Endothelial cell of umbilical vein (primary cell): ENCODE results near the gene DPM2. TPM values are rescaled to one million over a fixed set of nuclear protein-coding genes. Genes with fewer than 3 reads are reported as not detected.

ENCODE experiments used
- BruUV-seq: library from RNA; stranded (reverse); fragments of 400-500 nt; replicated peaks from 2 replicates; lab custom pipeline; 2021; lab: Mats Ljungman, UMichigan
- CTCF ChIA-PET: fragments of 300-600, 350-600 bp; sonication (Branson Sonifier 250); formaldehyde crosslinking; loops from one replicate; lab custom pipeline; 2021; ENCODE audit warnings: antibody characterized with exemption, inconsistent platforms; lab: Charles Lee
- POLR2A ChIA-PET: fragments of 300-600, 350-600 bp; sonication (Branson Sonifier 250); formaldehyde crosslinking; loops from one replicate; lab custom pipeline; 2021; ENCODE audit warnings: antibody characterized with exemption, inconsistent platforms; lab: Charles Lee
- DNase-seq: peaks from one replicate; pipeline ENCODE4 v3.0.0-alpha.2; 2011; ENCODE audit warnings: low read depth, low spot score
- FAIRE-seq: peaks from 2 replicates; lab custom pipeline; 2011; peaks lifted over from hg19 to GRCh38; lab: Jason Lieb, UNC
- H2AFZ ChIP-seq: 2 replicates; pipeline ENCODE4 v1.6.0; 2012; ENCODE audit warnings: low read depth, low read length, control low read depth, inconsistent platforms
- H3K27ac ChIP-seq: 2 replicates; pipeline ENCODE4 v1.5.1; 2011; ENCODE audit warnings: low read depth, mild to moderate bottlenecking, control low read depth, low read length, moderate library complexity; ENCODE audit not compliant: insufficient read depth
- H3K27me3 ChIP-seq, 2 experiments: 2 replicates each; pipeline versions ENCODE4 v1.6.0 to v1.6.1; 2011; ENCODE audit warnings: low read length in 2 of 2, mixed read lengths in 1 of 2; ENCODE audit not compliant: control insufficient read depth in 2 of 2, insufficient read depth in 2 of 2
- H3K36me3 ChIP-seq, 2 experiments: 2 replicates in 1 of 2; 3 replicates in 1 of 2; pipeline ENCODE4 v1.5.1; 2011; ENCODE audit warnings: low read length in 2 of 2, mild to moderate bottlenecking in 1 of 2, moderate library complexity in 1 of 2; ENCODE audit not compliant: control insufficient read depth in 2 of 2, insufficient read depth in 2 of 2; ENCODE audit errors: extremely low read depth in 1 of 2
- H3K4me1 ChIP-seq: 3 replicates; pipeline ENCODE4 v1.5.1; 2011; ENCODE audit warnings: mild to moderate bottlenecking, low read length; ENCODE audit not compliant: control insufficient read depth, insufficient read depth; ENCODE audit errors: extremely low read depth
- H3K4me2 ChIP-seq: 2 replicates; pipeline ENCODE4 v1.6.1; 2011; ENCODE audit warnings: low read length, control low read depth, mixed read lengths; ENCODE audit not compliant: insufficient read depth
- H3K4me3 ChIP-seq, 3 experiments: fragments of 200-600 bp in 1 of 3; sonication (generic), shearing (Covaris generic) in 1 of 3; replicated peaks in 1 of 3; 2 replicates each; pipeline ENCODE4 v1.5.1; 2011 to 2016; ENCODE audit warnings: control low read depth in 3 of 3, low read length in 3 of 3, mild to moderate bottlenecking in 2 of 3, inconsistent platforms in 1 of 3, low read depth in 1 of 3, moderate library complexity in 1 of 3; ENCODE audit not compliant: insufficient read depth in 1 of 3
- H3K79me2 ChIP-seq: 2 replicates; pipeline ENCODE4 v1.6.0; 2012; ENCODE audit warnings: low read length, inconsistent platforms; ENCODE audit not compliant: control insufficient read depth, insufficient read depth
- H3K9ac ChIP-seq: replicated peaks from 2 replicates; pipeline ENCODE3; 2011; ENCODE audit warnings: low read length, control low read depth; ENCODE audit not compliant: insufficient read depth; ENCODE audit errors: extremely low read depth
- H3K9me1 ChIP-seq: replicated peaks from 3 replicates; pipeline ENCODE4 v1.6.0; 2011; ENCODE audit warnings: mild to moderate bottlenecking, low read length; ENCODE audit not compliant: control insufficient read depth, insufficient read depth; ENCODE audit errors: extremely low read depth
- H3K9me3 ChIP-seq: replicated peaks from 2 replicates; pipeline ENCODE4 v1.5.1; 2012; ENCODE audit warnings: low read length, inconsistent platforms; ENCODE audit not compliant: control insufficient read depth, insufficient read depth
- H4K20me1 ChIP-seq: replicated peaks from 2 replicates; pipeline ENCODE3; 2011; ENCODE audit warnings: mild to moderate bottlenecking, low read length; ENCODE audit not compliant: control insufficient read depth, insufficient read depth; ENCODE audit errors: extremely low read depth
- EZH2 ChIP-seq: IDR thresholded peaks from 2 replicates; pipeline ENCODE4 v1.6.1; 2012; ENCODE audit warnings: borderline replicate concordance, low read depth, mild to moderate bottlenecking, moderate library complexity, low read length, inconsistent platforms; ENCODE audit not compliant: severe bottlenecking
- FOS ChIP-seq: IDR thresholded peaks from 2 replicates; pipeline ENCODE4 v1.6.1; 2011; ENCODE audit warnings: mild to moderate bottlenecking, low read length, moderate library complexity, borderline replicate concordance; ENCODE audit not compliant: insufficient read depth
- GATA2 ChIP-seq: IDR thresholded peaks from 2 replicates; pipeline ENCODE4 v1.7.0; 2011; ENCODE audit warnings: low read depth, mild to moderate bottlenecking, moderate library complexity, mixed read lengths, low read length; ENCODE audit not compliant: insufficient read length, insufficient read depth
- JUN ChIP-seq: IDR thresholded peaks from 2 replicates; pipeline ENCODE4 v1.6.1; 2011; ENCODE audit warnings: borderline replicate concordance, low read depth; ENCODE audit not compliant: insufficient read length, insufficient read depth
- MYC ChIP-seq: IDR thresholded peaks from one replicate; pipeline ENCODE4 v1.6.1; 2011; ENCODE audit warnings: mild to moderate bottlenecking, low read depth, low read length
- POLR2A ChIP-seq: IDR thresholded peaks from 2 replicates; pipeline ENCODE4 v1.6.1; 2012; ENCODE audit warnings: low read depth, mild to moderate bottlenecking, control low read depth, low read length
- dilution Hi-C: fragments of 300-500 bp; cut with MboI; formaldehyde crosslinking; loops from one replicate; pipeline ENCODE4 v1.15.0; 2019; ENCODE audit warnings: low sequenced_read_pairs; ENCODE audit not compliant: extremely low pct_ligation_motif_present
- intact Hi-C: fragments of 100-400 bp; cut with micrococcal nuclease; formaldehyde crosslinking; loops from one replicate; pipeline ENCODE4 v1.10.0; 2022
- polyA plus RNA-seq, 4 experiments: library from polyadenylated mRNA; depleted of rRNA in 3 of 4; stranded (reverse) in 3 of 4; unstranded in 1 of 4; fragments of >200 nt; gene quantifications; 2 replicates each; pipeline versions ENCODE4 v1.2.1 to v1.2.3, GENCODE V29; 2011 to 2012; ENCODE audit warnings: missing spikeins in 1 of 4
- total RNA-seq: library from RNA; stranded (reverse); gene quantifications from 2 replicates; pipeline ENCODE4 v1.2.3, GENCODE V29; 2021
- TF ChIP-seq, protein P1 (sequence below), 2 donors: IDR thresholded peaks; 1 replicate in 1 of 2; 2 replicates in 1 of 2; pipeline ENCODE4 v1.5.1; 2011; ENCODE audit warnings: low read length in 2 of 2, mild to moderate bottlenecking in 2 of 2, moderate library complexity in 2 of 2, control low read depth in 1 of 2, inconsistent platforms in 1 of 2, low read depth in 1 of 2; ENCODE audit not compliant: insufficient read depth in 1 of 2; ENCODE audit errors: extremely low read depth in 1 of 2
- TF ChIP-seq, protein P2 (sequence below): IDR thresholded peaks from 2 replicates; pipeline ENCODE4 v1.6.1; 2011; ENCODE audit not compliant: insufficient read depth, insufficient read length

Gene DPM2
- total and polyA plus RNA-seq, 2 donors (not counting 3 experiments of a cell fraction or from before 2014, with no cell fraction given) = 47.9 to 63.9 TPM

DNA sequence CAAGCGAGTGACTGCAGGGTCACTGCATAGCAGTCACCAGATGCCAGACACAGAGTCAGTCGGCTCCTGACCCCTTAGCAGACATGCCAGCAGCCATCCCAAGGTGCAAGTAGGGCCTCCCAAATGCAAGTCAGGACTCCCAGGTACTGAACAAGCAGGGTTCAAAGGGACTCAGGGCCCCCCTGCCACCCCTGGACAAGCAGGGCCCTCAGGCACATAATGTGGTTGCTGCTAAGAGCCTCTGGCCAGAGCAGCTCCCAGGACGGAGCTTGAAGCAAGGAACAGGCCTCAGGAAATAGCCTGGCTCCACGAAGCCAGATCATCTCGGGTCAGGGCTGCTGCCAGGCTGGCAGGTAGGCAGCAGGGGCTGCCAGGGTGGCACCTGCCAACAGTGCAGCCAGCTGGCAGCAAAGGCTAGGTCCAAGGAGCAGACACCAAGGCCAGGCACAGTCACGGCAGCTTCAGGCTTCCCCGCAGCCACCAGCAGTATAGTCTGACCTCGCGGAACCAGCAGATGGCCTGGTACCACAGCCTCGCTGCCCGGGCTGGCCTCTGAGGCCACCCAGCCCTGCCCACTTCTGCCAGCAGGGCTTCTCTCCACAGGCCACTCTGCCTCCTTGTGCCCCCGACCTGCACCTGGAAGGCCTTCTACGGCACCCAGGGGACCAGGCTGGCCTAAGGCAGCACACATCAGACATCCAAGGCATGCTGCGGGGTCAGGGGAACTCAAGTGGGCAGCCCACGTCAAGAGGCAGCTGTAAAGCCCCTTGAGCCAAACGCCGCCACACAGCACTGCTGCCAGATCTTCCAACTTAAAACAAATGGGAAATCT is 35.7 kb upstream of the DPM2 start:
- Histone ChIP-seq H3K79me2 (peaks cover 13% of the 10 kb centered on the region), H3K27ac (no peak overlapping the region), H2AFZ (no peak overlapping the region), H3K36me3 (no peaks in the 10 kb centered on the region), H3K9me1 (no peaks in the 10 kb centered on the region), H3K27me3 (no peaks in the 10 kb centered on the region), H3K9ac (no peak overlapping the region), H3K9me3 (no peaks in the 10 kb centered on the region), H3K4me2 (no peak overlapping the region), H3K4me3 (no peak overlapping the region), H3K4me1 (peaks cover 9% of the 10 kb centered on the region), H4K20me1 (no peaks in the 10 kb centered on the region)
- intact Hi-C loops = no loop called here
- TF ChIP-seq, protein P1, sequence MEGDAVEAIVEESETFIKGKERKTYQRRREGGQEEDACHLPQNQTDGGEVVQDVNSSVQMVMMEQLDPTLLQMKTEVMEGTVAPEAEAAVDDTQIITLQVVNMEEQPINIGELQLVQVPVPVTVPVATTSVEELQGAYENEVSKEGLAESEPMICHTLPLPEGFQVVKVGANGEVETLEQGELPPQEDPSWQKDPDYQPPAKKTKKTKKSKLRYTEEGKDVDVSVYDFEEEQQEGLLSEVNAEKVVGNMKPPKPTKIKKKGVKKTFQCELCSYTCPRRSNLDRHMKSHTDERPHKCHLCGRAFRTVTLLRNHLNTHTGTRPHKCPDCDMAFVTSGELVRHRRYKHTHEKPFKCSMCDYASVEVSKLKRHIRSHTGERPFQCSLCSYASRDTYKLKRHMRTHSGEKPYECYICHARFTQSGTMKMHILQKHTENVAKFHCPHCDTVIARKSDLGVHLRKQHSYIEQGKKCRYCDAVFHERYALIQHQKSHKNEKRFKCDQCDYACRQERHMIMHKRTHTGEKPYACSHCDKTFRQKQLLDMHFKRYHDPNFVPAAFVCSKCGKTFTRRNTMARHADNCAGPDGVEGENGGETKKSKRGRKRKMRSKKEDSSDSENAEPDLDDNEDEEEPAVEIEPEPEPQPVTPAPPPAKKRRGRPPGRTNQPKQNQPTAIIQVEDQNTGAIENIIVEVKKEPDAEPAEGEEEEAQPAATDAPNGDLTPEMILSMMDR (IDR thresholded peaks at IDR 0.05; ENCODE audit: extremely low read depth in 1 of 2, insufficient read depth in 1 of 2, low read depth in 1 of 2, low read length in 2 of 2) = no peak
- TF ChIP-seq GATA2 = no peak
- no peak for TF ChIP-seq FOS
- no peak for TF ChIP-seq JUN
- TF ChIP-seq, protein P2, sequence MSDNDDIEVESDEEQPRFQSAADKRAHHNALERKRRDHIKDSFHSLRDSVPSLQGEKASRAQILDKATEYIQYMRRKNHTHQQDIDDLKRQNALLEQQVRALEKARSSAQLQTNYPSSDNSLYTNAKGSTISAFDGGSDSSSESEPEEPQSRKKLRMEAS = no peak
- TF ChIP-seq EZH2 = no peak
- no peak for TF ChIP-seq MYC
- TF ChIP-seq POLR2A = no peak
- no peak for FAIRE-seq
- ChIA-PET CTCF (interaction anchor here (10.3 kb wide), 1 partner anchor 30 kb away, joined by 71 read pairs; no protein-coding TSS in a partner anchor), POLR2A (no interaction called here)
- dilution Hi-C loops = no loop called here
- no peak for DNase-seq
- BruUV-seq = no TSS peak
